SK-N-SH treated with all-trans-retinoic acid at 6 μM for 48 hours (cell line): ENCODE results near the gene DAB2IP.

Experiments
- ARNTL ChIP-seq: fragments of 450-650 bp; formaldehyde crosslinking; IDR thresholded peaks from 2 replicates; pipeline ENCODE4 v1.5.0; 2020; ENCODE audit warnings: low read depth, mild to moderate bottlenecking, moderate library complexity, borderline replicate concordance
- BACH2 ChIP-seq: fragments of 250-450 bp; sonication (Bioruptor Pico); IDR thresholded peaks from 2 replicates; pipeline ENCODE4 v1.9.0; 2021; ENCODE audit warnings: mild to moderate bottlenecking, borderline replicate concordance
- ESRRG ChIP-seq: fragments of 250-450 bp; sonication (Bioruptor Pico); IDR thresholded peaks from 2 replicates; pipeline ENCODE4 v1.6.1; 2021; ENCODE audit warnings: mild to moderate bottlenecking
- ISL1 ChIP-seq: fragments of 250-450 bp; sonication (Bioruptor Pico); IDR thresholded peaks from 2 replicates; pipeline ENCODE4 v2.1.2; 2022; ENCODE audit warnings: mild to moderate bottlenecking, moderate library complexity
- OSR1 ChIP-seq: fragments of 250-450 bp; sonication (Bioruptor Pico); IDR thresholded peaks from 2 replicates; pipeline ENCODE4 v1.8.0; 2022; ENCODE audit warnings: moderate library complexity, mild to moderate bottlenecking, inconsistent platforms
- PPARA ChIP-seq: fragments of 250-450 bp; sonication (Bioruptor Pico); IDR thresholded peaks from 2 replicates; pipeline ENCODE4 v1.5.0; 2020; ENCODE audit warnings: mild to moderate bottlenecking, borderline replicate concordance
- SNAI2 ChIP-seq: fragments of 250-450 bp; sonication (Bioruptor Pico); IDR thresholded peaks from 2 replicates; pipeline ENCODE4 v1.5.0; 2020; ENCODE audit warnings: mild to moderate bottlenecking, moderate library complexity
- TCF4 ChIP-seq: fragments of 250-450 bp; sonication (Bioruptor Pico); IDR thresholded peaks from 2 replicates; pipeline ENCODE4 v1.8.0; 2021; ENCODE audit warnings: mild to moderate bottlenecking, moderate library complexity, borderline replicate concordance
- ZFP3 ChIP-seq: fragments of 250-450 bp; sonication (Bioruptor Pico); IDR thresholded peaks from 2 replicates; pipeline ENCODE4 v1.5.0; 2020; ENCODE audit warnings: mild to moderate bottlenecking, moderate library complexity
- ZFP30 ChIP-seq: fragments of 450-650 bp; formaldehyde crosslinking; IDR thresholded peaks from 2 replicates; pipeline ENCODE4 v1.5.0; 2022; ENCODE audit warnings: mild to moderate bottlenecking, moderate library complexity
- ZNF70 ChIP-seq: fragments of 450-650 bp; formaldehyde crosslinking; IDR thresholded peaks from 2 replicates; pipeline ENCODE4 v1.5.0; 2020; ENCODE audit warnings: mild to moderate bottlenecking, moderate library complexity
- TF ChIP-seq, protein P1 (sequence below): fragments of 250-450 bp; sonication (Bioruptor Pico); IDR thresholded peaks from 2 replicates; pipeline ENCODE4 v1.8.0; 2020; ENCODE audit warnings: mild to moderate bottlenecking, moderate library complexity, borderline replicate concordance

DNA sequence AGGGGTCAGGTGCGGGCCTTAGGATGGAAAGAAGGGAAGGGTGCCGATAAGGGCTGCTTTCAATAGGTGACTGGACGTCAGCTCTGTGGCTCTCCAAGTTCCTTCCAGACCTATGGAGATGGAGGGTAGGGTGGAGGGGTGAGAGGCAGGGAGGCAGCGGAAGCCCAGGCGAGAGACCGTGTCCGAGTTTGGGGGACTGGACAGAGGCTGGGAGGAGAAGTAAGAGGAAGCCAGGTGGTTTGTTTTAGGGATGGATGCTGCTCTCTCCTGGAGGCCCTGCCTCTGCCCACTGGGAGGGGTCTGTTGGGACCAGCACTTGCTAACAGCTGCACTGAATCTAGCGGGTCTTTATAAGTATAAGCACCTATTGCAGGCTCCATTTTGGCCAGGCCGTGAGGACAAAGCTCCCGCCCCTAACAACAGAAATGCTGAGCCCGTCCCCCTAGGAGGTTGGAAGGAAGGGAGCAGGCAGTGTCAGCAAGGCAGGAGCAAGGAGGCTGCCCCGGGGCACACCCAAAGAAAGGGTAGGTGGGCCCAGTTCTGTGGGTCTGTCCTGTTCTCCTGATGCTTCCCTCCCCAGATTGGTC is 167.5 kb downstream of the DAB2IP start:
- TF ChIP-seq BACH2 (no peak), OSR1 (CRISPR knock-in tag) (no peak), ARNTL (CRISPR knock-in tag) (no peak), ZNF70 (CRISPR knock-in tag) (no peak), TCF4 (no peak), ESRRG (no peak), ISL1 (CRISPR knock-in tag) (no peak), SNAI2 (CRISPR knock-in tag) (no peak), ZFP3 (CRISPR knock-in tag) (no peak), PPARA (no peak), ZFP30 (CRISPR knock-in tag) (no peak)
- TF ChIP-seq, protein P1, sequence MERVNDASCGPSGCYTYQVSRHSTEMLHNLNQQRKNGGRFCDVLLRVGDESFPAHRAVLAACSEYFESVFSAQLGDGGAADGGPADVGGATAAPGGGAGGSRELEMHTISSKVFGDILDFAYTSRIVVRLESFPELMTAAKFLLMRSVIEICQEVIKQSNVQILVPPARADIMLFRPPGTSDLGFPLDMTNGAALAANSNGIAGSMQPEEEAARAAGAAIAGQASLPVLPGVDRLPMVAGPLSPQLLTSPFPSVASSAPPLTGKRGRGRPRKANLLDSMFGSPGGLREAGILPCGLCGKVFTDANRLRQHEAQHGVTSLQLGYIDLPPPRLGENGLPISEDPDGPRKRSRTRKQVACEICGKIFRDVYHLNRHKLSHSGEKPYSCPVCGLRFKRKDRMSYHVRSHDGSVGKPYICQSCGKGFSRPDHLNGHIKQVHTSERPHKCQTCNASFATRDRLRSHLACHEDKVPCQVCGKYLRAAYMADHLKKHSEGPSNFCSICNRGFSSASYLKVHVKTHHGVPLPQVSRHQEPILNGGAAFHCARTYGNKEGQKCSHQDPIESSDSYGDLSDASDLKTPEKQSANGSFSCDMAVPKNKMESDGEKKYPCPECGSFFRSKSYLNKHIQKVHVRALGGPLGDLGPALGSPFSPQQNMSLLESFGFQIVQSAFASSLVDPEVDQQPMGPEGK: no peak
